MV-4-11 (cell line): ENCODE data around the gene SLC2A6.

Experiments
- DNase-seq: peaks from one replicate; lab custom pipeline; 2025; lab: John Stamatoyannopoulos, UW

The SLC2A6 gene

GRCh38 chr9:133478851-133479711 lies at the start of gene SLC2A6:
Gene SLC2A6 (minus strand): TSS chr9:133479099. CDS start chr9:133479059, 40 bp downstream.
- peak; percentile 62 for DNase-seq

- DNase-seq = no peak
Observed at GRCh38 chr9:133528001-133528875, 49.3 kb upstream of the SLC2A6 start.

GRCh38 chr9:133527444-133527920 lies 48.6 kb upstream of the SLC2A6 start:
- DNase-seq = no peak

- no peak for DNase-seq
Observed at GRCh38 chr9:133526721-133527321, 47.9 kb upstream of the SLC2A6 start.

GRCh38 chr9:133525677-133526076 lies 46.8 kb upstream of the SLC2A6 start:
- DNase-seq = no peak

- no peak for DNase-seq
Observed at GRCh38 chr9:133524679-133525228, 45.9 kb upstream of the SLC2A6 start, which contains the start of gene MYMK. Gene MYMK (minus strand): TSS chr9:133524959. CDS start chr9:133524844, 115 bp downstream.

GRCh38 chr9:133524146-133524545 lies 45.2 kb upstream of the SLC2A6 start:
- DNase-seq = no peak

GRCh38 chr9:133523106-133523505 lies 44.2 kb upstream of the SLC2A6 start:
- no peak for DNase-seq

- DNase-seq = no peak
Observed at GRCh38 chr9:133522073-133522910, 43.4 kb upstream of the SLC2A6 start.

- DNase-seq = no peak
Observed at GRCh38 chr9:133521122-133522072, 42.5 kb upstream of the SLC2A6 start.

GRCh38 chr9:133520121-133520835 lies 41.4 kb upstream of the SLC2A6 start:
- no peak for DNase-seq

- no peak for DNase-seq
Observed at GRCh38 chr9:133519693-133520092, 40.8 kb upstream of the SLC2A6 start.

- no peak for DNase-seq
Observed at GRCh38 chr9:133518706-133519449, 40.0 kb upstream of the SLC2A6 start.

- no peak for DNase-seq
Observed at GRCh38 chr9:133518200-133518599, 39.3 kb upstream of the SLC2A6 start.

GRCh38 chr9:133517711-133518110 lies 38.8 kb upstream of the SLC2A6 start:
- DNase-seq = no peak

GRCh38 chr9:133516961-133517350 lies 38.1 kb upstream of the SLC2A6 start:
- DNase-seq = no peak

- DNase-seq = no peak
Observed at GRCh38 chr9:133516256-133516960, 37.5 kb upstream of the SLC2A6 start.
